ENCODE results near the gene MCOLN3.

GRCh38 chr1:85054664-85055063, 6.4 kb upstream of the MCOLN3 start:
- TF ChIP-seq CTCF (IDR thresholded peaks at IDR 0.05) (no peak), POLR2AphosphoS5 (IDR thresholded peaks at IDR 0.05; ENCODE audit: low read depth, low read length) (no peak)
